Fibroblast of pulmonary artery (primary cell): ENCODE measurements around the gene CELSR1.

Source experiments
- DNase-seq: peaks from one replicate; pipeline ENCODE4 v3.0.0-alpha.2; 2010; ENCODE audit warnings: low read depth
- H3K4me3 ChIP-seq: replicated peaks from 2 replicates; pipeline ENCODE4 v1.5.1; 2011; ENCODE audit warnings: low read depth, mild to moderate bottlenecking, control low read depth, low read length, moderate library complexity
- CTCF ChIP-seq: IDR thresholded peaks from 2 replicates; pipeline ENCODE4 v1.5.1; 2011; ENCODE audit warnings: mild to moderate bottlenecking, control low read depth, low read length, inconsistent platforms; ENCODE audit errors: missing control alignments

Gene CELSR1

GRCh38 chr22:46549971-46550641 lies 12.7 kb upstream of the CELSR1 start:
- TF ChIP-seq CTCF: no peak
- no peak overlapping the region for H3K4me3 ChIP-seq
- DNase-seq: no peak

- no peak overlapping the region for H3K4me3 ChIP-seq
- DNase-seq: no peak
- TF ChIP-seq CTCF: no peak
Measured at GRCh38 chr22:46549563-46549840, 12.1 kb upstream of the CELSR1 start.

- TF ChIP-seq CTCF: no peak
- peak; percentile 83 for DNase-seq
- H3K4me3 ChIP-seq: no peak overlapping the region
Measured at GRCh38 chr22:46547883-46548244, 10.4 kb upstream of the CELSR1 start.

GRCh38 chr22:46547179-46547882 lies 9.9 kb upstream of the CELSR1 start:
- no peak for TF ChIP-seq CTCF
- peak; percentile 65 for DNase-seq
- no peak overlapping the region for H3K4me3 ChIP-seq

- DNase-seq: peak; percentile 64
- no peak for TF ChIP-seq CTCF
- no peak overlapping the region for H3K4me3 ChIP-seq
Measured at GRCh38 chr22:46546466-46547178, 9.2 kb upstream of the CELSR1 start.

- no peak for DNase-seq
- no peak for TF ChIP-seq CTCF
- no peak overlapping the region for H3K4me3 ChIP-seq
Measured at GRCh38 chr22:46545086-46545792, 7.8 kb upstream of the CELSR1 start.
